Heart right ventricle (tissue), 16 donors: Measurements from ENCODE around the gene HIPK3. TPM values are rescaled to one million over a fixed set of nuclear protein-coding genes. Genes with fewer than 3 reads are reported as not detected.

ENCODE experiments used
- ATAC-seq, 8 donors: fragments of 200-7000 bp; cut with Tn5 transposase; one replicate each; pipeline ENCODE4 v1.9.1; 2020; ENCODE audit warnings: mild to moderate bottlenecking in 8 of 8, moderate library complexity in 8 of 8, moderate number of reproducible peaks in 1 of 8
- DNase-seq, 2 donors: peaks; one replicate each; pipeline ENCODE4 v3.0.0-alpha.2; 2020
- H3K27ac ChIP-seq, 10 donors: fragments of 200-600 bp; sonication (generic) in 2 of 10; one replicate each; pipeline versions ENCODE4 v1.5.0 to v1.8.0; 2020 to 2022; ENCODE audit warnings: mild to moderate bottlenecking in 3 of 10
- H3K27me3 ChIP-seq, 7 donors: fragments of 200-600 bp; one replicate each; pipeline ENCODE4 v1.8.0; 2021 to 2022; ENCODE audit warnings: mild to moderate bottlenecking in 2 of 7
- H3K36me3 ChIP-seq, 9 donors: fragments of 200-600 bp; sonication (generic) in 1 of 9; one replicate each; pipeline versions ENCODE4 v1.5.0 to v1.8.0; 2020 to 2022; ENCODE audit warnings: mild to moderate bottlenecking in 2 of 9
- H3K4me1 ChIP-seq, 9 donors: fragments of 200-600 bp; sonication (generic) in 1 of 9; one replicate each; pipeline versions ENCODE4 v1.5.0 to v1.8.0; 2020 to 2022; ENCODE audit warnings: mild to moderate bottlenecking in 4 of 9
- H3K4me3 ChIP-seq, 10 donors: fragments of 200-600 bp; sonication (generic) in 2 of 10; one replicate each; pipeline versions ENCODE4 v1.5.0 to v1.8.0; 2020 to 2022; ENCODE audit warnings: mild to moderate bottlenecking in 7 of 10, moderate library complexity in 2 of 10
- H3K9me3 ChIP-seq, 11 donors: fragments of 200-600 bp in 10 of 11; sonication (generic) in 2 of 11; one replicate each; pipeline versions ENCODE4 v1.5.0 to v1.8.0; 2013 to 2022; ENCODE audit warnings: mild to moderate bottlenecking in 2 of 11, control low read depth in 1 of 11, moderate library complexity in 1 of 11
- WGBS, 2 donors: extraction: QIAGEN DNeasy Blood & Tissue Kit; methylation state at CpG; one replicate each; pipeline ENCODE4 v1.1.7; 2013; ENCODE audit warnings: inconsistent platforms in 1 of 2; 5-methylcytosine and 5-hydroxymethylcytosine counted together
- intact Hi-C, 10 donors: fragments of 100-400 bp; cut with DNase I; formaldehyde crosslinking; loops; one replicate each; pipeline versions ENCODE4 v1.11.1 to v1.14.2; 2022
- polyA plus RNA-seq, 2 donors: library from polyadenylated mRNA; stranded (reverse); fragments of 200-250 nt; gene quantifications; one replicate each; pipeline ENCODE4 v1.2.3, GENCODE V29; 2013
- total RNA-seq, 10 donors: library from RNA; stranded (reverse); fragmentation: NEBNext Ultra II Directional in 3 of 10; extraction: Animal tissue kit (Norgen Biotek cat#: 25700) in 3 of 10; gene quantifications; one replicate each; pipeline versions ENCODE4 v1.2.1 to v1.2.4, GENCODE V29; 2021 to 2023
- TF ChIP-seq, protein P1 (sequence below), 9 donors: fragments of 200-600 bp; sonication (generic) in 2 of 9; IDR thresholded peaks; one replicate each; pipeline versions ENCODE4 v1.5.0 to v1.8.0; 2021 to 2022; ENCODE audit warnings: antibody characterized with exemption in 9 of 9, mild to moderate bottlenecking in 5 of 9, moderate library complexity in 1 of 9
- donor health status: Arrhythmogenic right ventricular cardiomyopathy.
- donor health status: ischemic (EF 13 %, LVEDD 7.1; RV severe dilation, severe dysfunction).
- donor health status: healthy with polysubstance abuse.
- donor health status: DM: no; HTN: yes; CAD: no.
- donor health status: DM: no; HTN: no; CAD: no.
- donor health status: ischemic (EF 25% LVEDD 6.9; RV normal size, moderate dysfunction).
- donor health status: ischemic (EF 25% LVEDD 5.7; RV mildly dilated, moderate dysfunction).
- donor health status: healthy.
- donor health status: DM: yes; HTN: yes; CAD: no.
- donor health status: Ischemic cardiomyopathy.
- donor health status: ischemic (EF 35%, LVEDD 5.7; RV mildly dilated, moderate dysfunction).
- donor health status: nonischemic (EF 11% LVEDD 7.7; RV severe dilation, severe dysfunction).
- donor health status: DM: yes; HTN: yes; CAD: no.
- donor health status: PGD.
- donor health status: ischemic (EF 29% LVEDD 5.4; RV normal size, mild dysfunction).
- donor health status: nonischemic (EF 23%, LVEDD 6.1; RV moderate dilation, normal function).

Gene HIPK3
- total and polyA plus RNA-seq, 12 donors: 15.9 to 334 (median 276) TPM

DNA sequence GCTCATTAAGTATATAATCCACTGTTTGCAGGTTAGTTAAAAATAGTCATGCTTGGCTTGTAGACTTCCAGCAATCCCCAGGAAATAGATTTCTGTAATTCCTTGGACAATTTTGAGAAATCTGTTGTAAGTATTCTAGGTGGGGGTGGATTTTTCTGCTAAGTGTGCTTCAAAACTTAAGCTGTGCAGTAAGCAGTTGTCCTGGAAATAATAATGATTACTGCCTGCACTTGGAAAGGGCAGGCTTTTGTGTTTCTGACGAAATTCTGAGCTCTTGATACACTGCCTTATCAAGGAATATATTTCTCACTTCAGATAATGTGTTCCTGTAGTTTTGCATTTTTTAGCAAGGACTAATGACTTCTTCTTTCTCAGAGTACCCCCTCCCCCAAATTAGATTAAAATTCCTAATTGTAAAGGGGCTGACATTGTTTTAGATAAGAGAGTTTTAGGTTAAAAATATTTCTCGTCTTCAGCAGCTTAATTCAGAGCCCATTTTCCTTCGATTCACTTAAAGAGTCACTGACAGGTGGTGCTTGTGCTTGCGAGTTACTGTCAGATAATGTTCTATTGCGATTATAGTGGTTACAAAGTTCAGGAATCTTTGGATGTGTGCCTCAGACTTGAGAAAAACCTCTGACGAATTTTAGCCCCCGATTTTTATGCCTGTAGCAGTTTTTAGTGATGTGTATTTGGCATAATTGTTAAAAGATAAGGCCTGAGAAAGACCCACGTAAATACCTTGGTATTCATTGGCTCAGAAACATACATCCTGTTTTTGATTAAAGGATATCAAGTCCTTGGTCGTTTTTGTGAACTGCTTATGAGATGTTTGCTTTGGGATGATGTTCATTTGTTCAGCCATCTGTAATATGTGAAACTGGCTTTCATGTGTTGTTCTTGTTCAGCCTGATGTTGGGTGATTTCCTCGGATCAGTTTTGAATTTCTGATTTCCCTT lies 120.5 kb downstream of the HIPK3 start:
- Histone ChIP-seq H3K27ac (no peak overlapping the region), H3K4me1 (peaks cover 0 to 12% (median 5%) of the 10 kb centered on the region in 9 donors), H3K4me3 (peak overlapping the region in 3 of 10 donors; percentile 33 to 53 (median 45)), H3K9me3 (no peaks in the 10 kb centered on the region), H3K27me3 (peaks cover 0 to 62% (median 32%) of the 10 kb centered on the region in 7 donors), H3K36me3 (no peaks in the 10 kb centered on the region)
- TF ChIP-seq, protein P1, sequence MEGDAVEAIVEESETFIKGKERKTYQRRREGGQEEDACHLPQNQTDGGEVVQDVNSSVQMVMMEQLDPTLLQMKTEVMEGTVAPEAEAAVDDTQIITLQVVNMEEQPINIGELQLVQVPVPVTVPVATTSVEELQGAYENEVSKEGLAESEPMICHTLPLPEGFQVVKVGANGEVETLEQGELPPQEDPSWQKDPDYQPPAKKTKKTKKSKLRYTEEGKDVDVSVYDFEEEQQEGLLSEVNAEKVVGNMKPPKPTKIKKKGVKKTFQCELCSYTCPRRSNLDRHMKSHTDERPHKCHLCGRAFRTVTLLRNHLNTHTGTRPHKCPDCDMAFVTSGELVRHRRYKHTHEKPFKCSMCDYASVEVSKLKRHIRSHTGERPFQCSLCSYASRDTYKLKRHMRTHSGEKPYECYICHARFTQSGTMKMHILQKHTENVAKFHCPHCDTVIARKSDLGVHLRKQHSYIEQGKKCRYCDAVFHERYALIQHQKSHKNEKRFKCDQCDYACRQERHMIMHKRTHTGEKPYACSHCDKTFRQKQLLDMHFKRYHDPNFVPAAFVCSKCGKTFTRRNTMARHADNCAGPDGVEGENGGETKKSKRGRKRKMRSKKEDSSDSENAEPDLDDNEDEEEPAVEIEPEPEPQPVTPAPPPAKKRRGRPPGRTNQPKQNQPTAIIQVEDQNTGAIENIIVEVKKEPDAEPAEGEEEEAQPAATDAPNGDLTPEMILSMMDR (IDR thresholded peaks at IDR 0.05): no peak
- DNase-seq: no peak
- 56 to 62% methylated on average over 10 of the region's 10 CpGs for WGBS, 2 donors
- ATAC-seq: no peak
- intact Hi-C loops: loop anchor here in 2 of 10 donors (5.0 kb wide), 2 partner anchors 150 to 450 kb away; no protein-coding TSS in a partner anchor

DNA sequence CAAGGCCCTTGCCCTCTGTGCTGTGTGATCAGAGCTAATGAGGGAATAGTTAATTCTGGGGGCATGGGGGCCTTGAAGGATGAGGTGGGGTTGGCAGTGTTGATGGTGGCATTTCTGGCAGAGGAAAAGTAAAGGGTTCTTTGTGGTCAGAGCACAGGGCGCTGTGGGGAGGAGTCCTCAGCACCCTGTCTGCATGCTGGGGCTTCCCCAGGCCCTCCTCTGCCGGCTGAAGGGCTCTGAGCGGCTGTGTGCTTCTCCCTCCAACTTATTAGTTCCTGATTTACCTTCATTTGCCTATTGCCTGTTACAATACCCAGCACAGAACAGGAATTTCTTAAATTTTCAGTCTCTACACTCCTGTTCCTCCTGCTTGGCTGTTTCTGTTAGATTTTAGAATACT lies 122.8 kb downstream of the HIPK3 start:
- 90 to 92% methylated on average over 3 of the region's 3 CpGs for WGBS, 2 donors
- Histone ChIP-seq H3K9me3 (peaks cover 0 to 1% (median 0%) of the 10 kb centered on the region in 11 donors), H3K27ac (no peak overlapping the region), H3K4me3 (no peak overlapping the region), H3K4me1 (peaks cover 0 to 12% (median 5%) of the 10 kb centered on the region in 9 donors), H3K27me3 (peaks cover 0 to 43% (median 11%) of the 10 kb centered on the region in 7 donors), H3K36me3 (no peaks in the 10 kb centered on the region)
- TF ChIP-seq, protein P1 (IDR thresholded peaks at IDR 0.05): no peak
- intact Hi-C loops: loop anchor here in 2 of 10 donors (5.0 kb wide), 2 partner anchors 147 to 447 kb away; no protein-coding TSS in a partner anchor
- no peak for DNase-seq
- no peak for ATAC-seq

DNA sequence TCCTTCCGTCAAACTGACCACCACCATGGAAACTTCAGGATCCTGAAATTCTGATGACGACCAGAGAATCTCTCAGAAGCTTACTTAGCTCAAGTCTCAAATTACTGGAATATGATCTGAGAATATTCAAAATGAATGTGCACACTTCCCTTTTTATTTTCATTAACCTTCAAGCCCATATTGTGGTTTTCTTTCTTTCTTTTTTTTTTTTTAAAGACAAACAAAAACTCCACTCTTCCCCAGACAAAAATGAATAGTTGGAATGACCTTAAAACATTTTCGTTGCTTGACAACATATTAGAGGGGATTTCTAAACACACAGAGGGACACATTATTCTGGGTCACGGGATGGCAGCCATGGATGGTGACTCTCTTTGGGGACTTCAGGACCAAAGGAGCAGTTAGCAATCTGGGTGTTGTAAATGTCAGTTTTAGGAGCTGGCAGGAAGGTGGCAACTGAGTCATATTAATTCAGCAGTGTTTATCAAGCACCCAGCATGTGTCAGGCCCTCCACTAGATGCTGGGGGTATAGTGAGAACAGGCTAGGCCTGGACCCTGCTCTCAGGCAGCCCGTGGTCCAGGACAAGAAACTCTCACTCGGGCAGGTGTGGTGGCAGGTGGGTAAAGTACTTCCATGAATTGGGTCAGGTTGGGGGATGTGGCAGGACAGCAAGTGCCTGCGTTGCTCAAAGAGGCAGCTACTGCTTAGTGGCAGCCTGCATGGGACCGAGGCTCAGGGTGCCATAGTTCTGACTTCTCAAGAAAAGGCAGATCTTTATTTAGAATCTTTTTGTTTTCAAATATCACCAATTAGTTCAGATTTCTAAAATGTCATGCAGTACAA lies 126.1 kb downstream of the HIPK3 start:
- Histone ChIP-seq H3K27me3 (peaks cover 0 to 14% (median 0%) of the 10 kb centered on the region in 7 donors), H3K4me1 (peaks cover 0 to 8% (median 0%) of the 10 kb centered on the region in 9 donors), H3K27ac (no peak overlapping the region), H3K4me3 (no peak overlapping the region), H3K9me3 (peaks cover 0 to 20% (median 10%) of the 10 kb centered on the region in 11 donors), H3K36me3 (no peaks in the 10 kb centered on the region)
- intact Hi-C loops: no loop called here
- ATAC-seq: no peak
- WGBS, 2 donors: 77 to 83% methylated on average over 8 of the region's 8 CpGs
- TF ChIP-seq, protein P1 (IDR thresholded peaks at IDR 0.05): no peak
- no peak for DNase-seq

DNA sequence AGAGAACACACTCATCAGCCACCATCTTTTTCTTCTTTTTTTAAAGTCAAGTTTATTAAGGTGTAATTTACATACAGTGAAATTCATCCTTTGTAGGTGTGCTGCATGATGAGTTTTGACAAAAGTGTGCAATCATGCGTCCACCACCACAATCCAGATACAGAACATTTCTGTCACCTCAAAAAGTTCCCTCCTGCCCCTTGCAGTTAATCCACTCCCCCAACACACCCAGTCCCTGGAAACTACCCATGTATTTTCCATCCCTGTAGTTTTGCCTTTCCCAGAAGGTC lies 126.7 kb downstream of the HIPK3 start:
- WGBS, 2 donors: 94 to 96% methylated on average over 1 of the region's 1 CpG
- Histone ChIP-seq H3K4me3 (no peak overlapping the region), H3K9me3 (peaks cover 0 to 20% (median 10%) of the 10 kb centered on the region in 11 donors), H3K27me3 (peaks cover 0 to 9% (median 0%) of the 10 kb centered on the region in 7 donors), H3K36me3 (no peaks in the 10 kb centered on the region), H3K27ac (no peak overlapping the region), H3K4me1 (peaks cover 0 to 8% (median 0%) of the 10 kb centered on the region in 9 donors)
- ATAC-seq: no peak
- TF ChIP-seq, protein P1 (IDR thresholded peaks at IDR 0.05): no peak
- intact Hi-C loops: no loop called here
- DNase-seq: no peak
